HepG2 (cell line): ENCODE results near the gene MTA2. TPM values are rescaled to one million over a fixed set of nuclear protein-coding genes. Genes with fewer than 3 reads are reported as not detected.

Experiments
- ARID4A ChIP-seq: sonication (generic); formaldehyde crosslinking; IDR thresholded peaks from 2 replicates; pipeline ENCODE4 v1.5.0; 2020; ENCODE audit warnings: mild to moderate bottlenecking, missing genetic modification reagents, borderline replicate concordance
- ARID5B ChIP-seq: IDR thresholded peaks from 2 replicates; pipeline ENCODE4 v1.4.0; 2020; ENCODE audit warnings: mild to moderate bottlenecking, missing genetic modification reagents
- GZF1 ChIP-seq: sonication (generic); formaldehyde crosslinking; IDR thresholded peaks from 2 replicates; pipeline ENCODE4 v1.5.1; 2020; ENCODE audit warnings: mild to moderate bottlenecking, missing genetic modification reagents
- HCFC1 ChIP-seq: fragments of 150-350 bp; IDR thresholded peaks from 2 replicates; pipeline ENCODE4 v1.6.1; 2014; ENCODE audit warnings: low read depth, low read length
- ISX ChIP-seq: sonication (generic); formaldehyde crosslinking; conservative IDR thresholded peaks from 2 replicates; pipeline ENCODE4 v1.5.0; 2020; ENCODE audit warnings: missing genetic modification reagents
- KMT2A ChIP-seq: sonication (generic); formaldehyde crosslinking; IDR thresholded peaks from 2 replicates; pipeline ENCODE4 v1.4.0; 2020; ENCODE audit warnings: missing genetic modification reagents
- PHF5A ChIP-seq: IDR thresholded peaks from one replicate; pipeline ENCODE4 v1.6.1; 2018; ENCODE audit warnings: low read depth, missing genetic modification reagents; ENCODE audit not compliant: unreplicated experiment
- PLRG1 ChIP-seq: fragments of 450-650 bp; conservative IDR thresholded peaks from 2 replicates; pipeline ENCODE4 v1.6.1; 2016
- RCOR2 ChIP-seq: IDR thresholded peaks from 2 replicates; pipeline ENCODE4 v1.6.1; 2016; ENCODE audit warnings: missing biosample characterization, missing genetic modification reagents
- SATB2 ChIP-seq: sonication (generic); formaldehyde crosslinking; IDR thresholded peaks from 2 replicates; pipeline ENCODE4 v1.5.0; 2020; ENCODE audit warnings: missing genetic modification reagents
- SIN3B ChIP-seq: fragments of 150-350 bp; IDR thresholded peaks from 2 replicates; pipeline ENCODE4 v1.6.1; 2014; ENCODE audit warnings: low read length
- SP1 ChIP-seq, 2 experiments: fragments of 450-650 bp in 1 of 2; sonication (generic) in 1 of 2; formaldehyde crosslinking in 1 of 2; IDR thresholded peaks; 2 replicates each; pipeline versions ENCODE4 v1.4.0 to v1.6.1; 2016 to 2020; ENCODE audit warnings: missing genetic modification reagents in 1 of 2
- SRSF1 ChIP-seq: fragments of 200-400 bp; formaldehyde crosslinking; optimal IDR thresholded peaks from 2 replicates; pipeline ENCODE3; 2017; ENCODE audit warnings: mild to moderate bottlenecking, low read depth, low read length, moderate library complexity
- STAT5B ChIP-seq: sonication (generic); formaldehyde crosslinking; IDR thresholded peaks from 2 replicates; pipeline ENCODE4 v1.4.0; 2020; ENCODE audit warnings: missing genetic modification reagents
- TAF15 ChIP-seq: fragments of 200-400 bp; formaldehyde crosslinking; IDR thresholded peaks from one replicate; pipeline ENCODE4 v1.6.1; 2018; ENCODE audit warnings: mild to moderate bottlenecking, low read depth, low read length; ENCODE audit not compliant: poor library complexity, severe bottlenecking
- ZBTB38 ChIP-seq: sonication (generic); formaldehyde crosslinking; IDR thresholded peaks from 2 replicates; pipeline ENCODE4 v1.5.1; 2020; ENCODE audit warnings: mild to moderate bottlenecking, missing genetic modification reagents
- ZIK1 ChIP-seq: sonication (generic); formaldehyde crosslinking; IDR thresholded peaks from 2 replicates; pipeline ENCODE4 v1.5.0; 2020; ENCODE audit warnings: mild to moderate bottlenecking, low read depth, missing genetic modification reagents, borderline replicate concordance
- ZNF10 ChIP-seq: sonication (generic); formaldehyde crosslinking; IDR thresholded peaks from 2 replicates; pipeline ENCODE4 v1.4.0; 2020; ENCODE audit warnings: mild to moderate bottlenecking, low read depth, missing genetic modification reagents, borderline replicate concordance
- ZNF556 ChIP-seq: sonication (generic); formaldehyde crosslinking; IDR thresholded peaks from 2 replicates; pipeline ENCODE4 v1.4.0; 2020; ENCODE audit warnings: mild to moderate bottlenecking, missing genetic modification reagents, borderline replicate concordance
- ZNF768 ChIP-seq: sonication (generic); formaldehyde crosslinking; IDR thresholded peaks from 2 replicates; pipeline ENCODE4 v1.4.0; 2020; ENCODE audit warnings: missing genetic modification reagents
- ZNF800 ChIP-seq: sonication (generic); formaldehyde crosslinking; IDR thresholded peaks from 2 replicates; pipeline ENCODE4 v1.4.0; 2020; ENCODE audit warnings: missing genetic modification reagents
- ZNF839 ChIP-seq: sonication (generic); formaldehyde crosslinking; IDR thresholded peaks from 2 replicates; pipeline ENCODE4 v1.4.0; 2020; ENCODE audit warnings: missing genetic modification reagents, mild to moderate bottlenecking, borderline replicate concordance
- polyA plus RNA-seq, 8 experiments: library from polyadenylated mRNA; depleted of rRNA in 3 of 8; stranded (reverse) in 7 of 8; unstranded in 1 of 8; fragments of >200 nt; fragmentation: Illumina TruSeq in 4 of 8; extraction: Trizol in 4 of 8; gene quantifications; 2 replicates each; pipeline versions ENCODE4 v1.2.1 to v1.2.3, GENCODE V29; 2011 to 2016; ENCODE audit warnings: low read depth in 4 of 8, missing spikeins in 1 of 8, mixed read lengths in 1 of 8; ENCODE audit not compliant: insufficient read depth in 1 of 8
- total RNA-seq, 5 experiments: library from RNA; depleted of rRNA; stranded (reverse); fragments of >200 nt; fragmentation: Illumina TruSeq; extraction: Trizol; gene quantifications; 2 replicates each; pipeline ENCODE4 v1.2.3, GENCODE V29; 2016; ENCODE audit warnings: low read depth in 1 of 5

Gene MTA2
- total and polyA plus RNA-seq, 2 of the 13 experiments (the other 11 are each of a cell fraction or from before 2014, with no cell fraction given), result 14.0 to 70.0 TPM

- TF ChIP-seq KMT2A (CRISPR knock-in tag) (no peak), ZNF10 (CRISPR knock-in tag) (no peak), SIN3B (no peak), ARID4A (CRISPR knock-in tag) (peak; percentile 47; the same call in 1 of the 2 replicates), SATB2 (CRISPR knock-in tag) (no peak), ISX (no peak), ZNF556 (CRISPR knock-in tag) (peak; percentile 59; the same call in 1 of the 2 replicates), ARID5B (CRISPR knock-in tag) (peak; percentile 21; the same call in 1 of the 2 replicates), PLRG1 (no peak), ZNF768 (no peak), HCFC1 (0 out of 2 replicates have a peak, but pooled peaks have one; percentile 9), STAT5B (CRISPR knock-in tag) (no peak), RCOR2 (CRISPR knock-in tag) (no peak), ZIK1 (no peak), GZF1 (CRISPR knock-in tag) (no peak), TAF15 (no peak), SP1 (IDR thresholded peaks at IDR 0.05) (no peak), SP1 (CRISPR knock-in tag; IDR thresholded peaks at IDR 0.05) (no peak), ZNF839 (CRISPR knock-in tag) (no peak), PHF5A (CRISPR knock-in tag) (peak; percentile 45), ZBTB38 (CRISPR knock-in tag) (no peak), ZNF800 (CRISPR knock-in tag) (no peak), SRSF1 (no peak)
Observed at GRCh38 chr11:62560566-62561103, 41.0 kb downstream of the MTA2 start (continued).
